A549 (cell line): Measurements from ENCODE around the gene MBNL3. TPM values are rescaled to one million over a fixed set of nuclear protein-coding genes. Genes with fewer than 3 reads are reported as not detected.

Experiments
- ATAC-seq, 2 experiments: fragments of 200-7000 bp in 1 of 2; fragments of >200 bp in 1 of 2; cut with Nextera tagmentation in 1 of 2; cut with Tn5 transposase in 1 of 2; 3 replicates each; pipeline versions ENCODE4 v1.8.0 to v1.9.1; 2018 to 2020; ENCODE audit warnings: mild to moderate bottlenecking in 1 of 2, moderate library complexity in 1 of 2
- CTCF ChIA-PET: fragments of 300-600 bp; sonication (Branson Sonifier 250); formaldehyde crosslinking; extraction: SDS; loops from one replicate; lab custom pipeline; 2021; ENCODE audit warnings: antibody characterized with exemption, inconsistent platforms; lab: Yijun Ruan, JAX
- POLR2A ChIA-PET: fragments of 350-600 bp; formaldehyde crosslinking; extraction: SDS; loops from one replicate; lab custom pipeline; 2021; ENCODE audit warnings: antibody characterized with exemption, inconsistent platforms; lab: Yijun Ruan, JAX
- DNase-seq, 2 experiments: peaks; one replicate each; pipeline versions ENCODE4 v3.0.0 to v3.0.0-alpha.2; 2011 to 2016; ENCODE audit warnings: low read depth in 1 of 2, low spot score in 1 of 2
- FAIRE-seq: peaks from 2 replicates; lab custom pipeline; 2011; peaks lifted over from hg19 to GRCh38; lab: Jason Lieb, UNC
- H3K27ac ChIP-seq, 2 experiments: fragments of >200 bp; sonication (Bioruptor Twin); formaldehyde crosslinking; 3 replicates each; pipeline ENCODE4 v1.5.1; 2016 to 2017
- H3K4me1 ChIP-seq: fragments of >200 bp; sonication (Bioruptor Twin); formaldehyde crosslinking; 3 replicates; pipeline ENCODE4 v1.6.1; 2016
- H3K4me2 ChIP-seq: fragments of >200 bp; sonication (Bioruptor Twin); formaldehyde crosslinking; 3 replicates; pipeline ENCODE4 v1.6.1; 2016
- H3K4me3 ChIP-seq: fragments of >200 bp; sonication (Bioruptor Twin); formaldehyde crosslinking; 3 replicates; pipeline ENCODE4 v1.5.1; 2016
- H3K9me3 ChIP-seq: fragments of >200 bp; sonication (Bioruptor Twin); formaldehyde crosslinking; 3 replicates; pipeline ENCODE4 v1.6.1; 2016
- CBX2 ChIP-seq: fragments of 200-600 bp; sonication (generic); IDR thresholded peaks from 2 replicates; pipeline ENCODE4 v1.6.1; 2016; ENCODE audit warnings: low read depth, mild to moderate bottlenecking, borderline replicate concordance
- CEBPB ChIP-seq, 2 experiments: fragments of >200 bp in 1 of 2; sonication (Bioruptor Twin) in 1 of 2; formaldehyde crosslinking in 1 of 2; IDR thresholded peaks; 2 replicates each; pipeline ENCODE4 v1.6.1; 2012 to 2016
- CHD2 ChIP-seq: fragments of 150-350 bp; IDR thresholded peaks from 2 replicates; pipeline ENCODE4 v1.6.1; 2014; ENCODE audit warnings: low read length; ENCODE audit not compliant: partially characterized antibody
- CTCF ChIP-seq: fragments of >200 bp; sonication (Bioruptor Twin); formaldehyde crosslinking; IDR thresholded peaks from 3 replicates; pipeline ENCODE4 v1.5.1; 2016
- EHMT2 ChIP-seq: fragments of 200-600 bp; sonication (generic); IDR thresholded peaks from 2 replicates; pipeline ENCODE4 v1.6.1; 2016; ENCODE audit warnings: antibody characterized with exemption, low read depth, mild to moderate bottlenecking, moderate library complexity
- FOXS1 ChIP-seq: fragments of 250-450 bp; sonication (Bioruptor Pico); IDR thresholded peaks from 2 replicates; pipeline ENCODE4 v1.5.0; 2020; ENCODE audit warnings: mild to moderate bottlenecking, moderate library complexity
- HDAC2 ChIP-seq: fragments of 200-600 bp; sonication (generic); IDR thresholded peaks from 2 replicates; pipeline ENCODE4 v1.6.1; 2016
- HES2 ChIP-seq: fragments of >200 bp; sonication (Bioruptor Twin); formaldehyde crosslinking; IDR thresholded peaks from 2 replicates; pipeline ENCODE4 v1.6.1; 2016
- HMGXB4 ChIP-seq: fragments of 250-450 bp; sonication (Bioruptor Pico); IDR thresholded peaks from 2 replicates; pipeline ENCODE4 v1.5.0; 2021; ENCODE audit warnings: mild to moderate bottlenecking, moderate library complexity, borderline replicate concordance
- HOXB5 ChIP-seq: fragments of 250-450 bp; sonication (Bioruptor Pico); IDR thresholded peaks from 2 replicates; pipeline ENCODE4 v1.5.0; 2020; ENCODE audit warnings: mild to moderate bottlenecking, moderate library complexity
- KDM5A ChIP-seq: fragments of 200-600 bp; sonication (generic); IDR thresholded peaks from 2 replicates; pipeline ENCODE4 v1.6.1; 2016; ENCODE audit warnings: antibody characterized with exemption, mild to moderate bottlenecking
- NPAS2 ChIP-seq: fragments of 250-450 bp; sonication (Bioruptor Pico); IDR thresholded peaks from 2 replicates; pipeline ENCODE4 v1.8.0; 2022; ENCODE audit warnings: mild to moderate bottlenecking, moderate library complexity, borderline replicate concordance
- PHF8 ChIP-seq: fragments of 200-600 bp; sonication (generic); IDR thresholded peaks from 2 replicates; pipeline ENCODE4 v1.6.1; 2016; ENCODE audit warnings: low read depth, mild to moderate bottlenecking, antibody characterized with exemption, moderate library complexity, borderline replicate concordance
- RAD21 ChIP-seq, 2 experiments: fragments of >200 bp in 1 of 2; sonication (Bioruptor Twin) in 1 of 2; formaldehyde crosslinking in 1 of 2; IDR thresholded peaks in 1 of 2; conservative IDR thresholded peaks in 1 of 2; 2 replicates in 1 of 2; 3 replicates in 1 of 2; pipeline ENCODE4 v1.6.1; 2012 to 2018; ENCODE audit warnings: inconsistent platforms in 1 of 2
- SMC3 ChIP-seq: fragments of >200 bp; sonication (Bioruptor Twin); formaldehyde crosslinking; IDR thresholded peaks from 3 replicates; pipeline ENCODE4 v1.6.1; 2018; ENCODE audit warnings: inconsistent platforms
- ZFP36 ChIP-seq: fragments of 450-650 bp; IDR thresholded peaks from 2 replicates; pipeline ENCODE4 v1.6.1; 2014; ENCODE audit warnings: borderline replicate concordance; ENCODE audit not compliant: partially characterized antibody
- WGBS: methylation state at CpG from one replicate; pipeline ENCODE4 v1.1.6; 2017; ENCODE audit errors: missing lambda C conversion rate; 5-methylcytosine and 5-hydroxymethylcytosine counted together
- polyA plus RNA-seq, 4 experiments: library from polyadenylated mRNA; depleted of rRNA in 3 of 4; stranded (reverse); fragments of >200 nt; fragmentation: RNase III in 1 of 4; extraction: RNeasy Plus Mini Kit Qiagen cat#74134 plus additional on column Dnase treatment in 1 of 4; gene quantifications; 2 replicates in 3 of 4; 3 replicates in 1 of 4; pipeline ENCODE4 v1.2.3, GENCODE V29; 2011 to 2017
- TF ChIP-seq, protein P1 (sequence below): fragments of >200 bp; sonication (Bioruptor Twin); formaldehyde crosslinking; IDR thresholded peaks from 3 replicates; pipeline ENCODE4 v1.6.1; 2016
- TF ChIP-seq, protein P2 (sequence below): fragments of 450-650 bp; IDR thresholded peaks from 2 replicates; pipeline ENCODE4 v1.6.1; 2014; ENCODE audit warnings: antibody characterized with exemption
- TF ChIP-seq, protein P3 (sequence below): IDR thresholded peaks from 2 replicates; pipeline ENCODE4 v1.6.1; 2012

MBNL3 gene
- polyA plus RNA-seq, 2 of the 4 experiments (the other 2 are of a cell fraction) = not detected

DNA sequence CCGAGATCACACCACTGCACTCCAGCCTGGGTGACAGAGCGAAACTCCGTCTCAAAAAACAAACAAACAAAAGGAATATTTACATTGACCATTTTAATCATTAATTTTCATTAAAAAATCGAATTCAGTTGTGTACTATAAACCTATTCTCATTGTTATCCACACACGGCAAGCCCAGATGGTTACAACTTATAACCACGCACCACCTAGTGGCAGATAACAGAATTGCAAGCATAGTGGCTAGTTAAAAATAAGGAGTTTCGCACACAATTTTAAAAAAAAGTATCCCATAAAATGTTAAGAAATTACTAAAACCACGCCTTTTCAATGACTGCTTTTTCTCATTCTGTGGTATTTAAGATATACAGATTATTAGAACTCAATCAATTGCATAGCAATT, 25.4 kb downstream of the MBNL3 start:
- no peak overlapping the region for H3K4me3 ChIP-seq
- FAIRE-seq = peak; percentile 73
- ChIA-PET POLR2A (no interaction called here), CTCF (no interaction called here)
- no peaks in the 10 kb centered on the region for H3K4me1 ChIP-seq
- H3K4me2 ChIP-seq = no peak overlapping the region
- no peak for ATAC-seq
- peaks cover 5% of the 10 kb centered on the region; the same call in 1 of the 3 replicates for H3K9me3 ChIP-seq
- DNase-seq = peak in 1 of 2 experiments; percentile 39
- no peak overlapping the region for H3K27ac ChIP-seq
- WGBS = 20% methylated on average over 8 of the region's 8 CpGs
- TF ChIP-seq CBX2 (no peak), HES2 (no peak), SMC3 (peak; percentile 10; the same call in 1 of the 3 replicates), CTCF (peak; percentile 22; the same call in 1 of the 3 replicates), RAD21 (conservative IDR thresholded peaks at IDR 0.05 in 1 of 2, IDR thresholded peaks at IDR 0.05 in 1 of 2) (peak in 1 of 2 experiments; percentile 29; a peak in 1 of 5 replicates)

- ATAC-seq = no peak
- no peak for DNase-seq
- no peak overlapping the region for H3K27ac ChIP-seq
- TF ChIP-seq, protein P1, sequence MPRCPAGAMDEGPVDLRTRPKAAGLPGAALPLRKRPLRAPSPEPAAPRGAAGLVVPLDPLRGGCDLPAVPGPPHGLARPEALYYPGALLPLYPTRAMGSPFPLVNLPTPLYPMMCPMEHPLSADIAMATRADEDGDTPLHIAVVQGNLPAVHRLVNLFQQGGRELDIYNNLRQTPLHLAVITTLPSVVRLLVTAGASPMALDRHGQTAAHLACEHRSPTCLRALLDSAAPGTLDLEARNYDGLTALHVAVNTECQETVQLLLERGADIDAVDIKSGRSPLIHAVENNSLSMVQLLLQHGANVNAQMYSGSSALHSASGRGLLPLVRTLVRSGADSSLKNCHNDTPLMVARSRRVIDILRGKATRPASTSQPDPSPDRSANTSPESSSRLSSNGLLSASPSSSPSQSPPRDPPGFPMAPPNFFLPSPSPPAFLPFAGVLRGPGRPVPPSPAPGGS = no peak
- TF ChIP-seq HDAC2 = no peak
- TF ChIP-seq PHF8 = no peak
- TF ChIP-seq HES2 = no peak
- TF ChIP-seq, protein P2, sequence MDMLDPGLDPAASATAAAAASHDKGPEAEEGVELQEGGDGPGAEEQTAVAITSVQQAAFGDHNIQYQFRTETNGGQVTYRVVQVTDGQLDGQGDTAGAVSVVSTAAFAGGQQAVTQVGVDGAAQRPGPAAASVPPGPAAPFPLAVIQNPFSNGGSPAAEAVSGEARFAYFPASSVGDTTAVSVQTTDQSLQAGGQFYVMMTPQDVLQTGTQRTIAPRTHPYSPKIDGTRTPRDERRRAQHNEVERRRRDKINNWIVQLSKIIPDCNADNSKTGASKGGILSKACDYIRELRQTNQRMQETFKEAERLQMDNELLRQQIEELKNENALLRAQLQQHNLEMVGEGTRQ = no peak
- no peak for TF ChIP-seq CEBPB (IDR thresholded peaks at IDR 0.05)
- TF ChIP-seq EHMT2 = no peak
- TF ChIP-seq, protein P3, sequence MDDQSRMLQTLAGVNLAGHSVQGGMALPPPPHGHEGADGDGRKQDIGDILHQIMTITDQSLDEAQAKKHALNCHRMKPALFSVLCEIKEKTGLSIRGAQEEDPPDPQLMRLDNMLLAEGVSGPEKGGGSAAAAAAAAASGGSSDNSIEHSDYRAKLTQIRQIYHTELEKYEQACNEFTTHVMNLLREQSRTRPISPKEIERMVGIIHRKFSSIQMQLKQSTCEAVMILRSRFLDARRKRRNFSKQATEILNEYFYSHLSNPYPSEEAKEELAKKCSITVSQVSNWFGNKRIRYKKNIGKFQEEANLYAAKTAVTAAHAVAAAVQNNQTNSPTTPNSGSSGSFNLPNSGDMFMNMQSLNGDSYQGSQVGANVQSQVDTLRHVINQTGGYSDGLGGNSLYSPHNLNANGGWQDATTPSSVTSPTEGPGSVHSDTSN = no peak
- TF ChIP-seq CTCF = no peak
- TF ChIP-seq NPAS2 (CRISPR knock-in tag) = no peak
- no peak for TF ChIP-seq CHD2
- no peak for TF ChIP-seq HOXB5 (CRISPR knock-in tag)
- TF ChIP-seq HMGXB4 (CRISPR knock-in tag) = no peak
- no peak for TF ChIP-seq KDM5A
- no peak for TF ChIP-seq ZFP36
- TF ChIP-seq FOXS1 (CRISPR knock-in tag) = no peak
- FAIRE-seq = no peak
- peaks cover 5% of the 10 kb centered on the region; the same call in 1 of the 3 replicates for H3K9me3 ChIP-seq
- CTCF ChIA-PET = interaction anchor here (1.2 kb wide), 1 partner anchor 9 kb away, joined by 3 read pairs; no protein-coding TSS in a partner anchor
- POLR2A ChIA-PET = no interaction called here
- H3K4me3 ChIP-seq = no peak overlapping the region
- no peaks in the 10 kb centered on the region for H3K4me1 ChIP-seq
- no peak overlapping the region for H3K4me2 ChIP-seq
Measured at GRCh38 chrX:132461886-132462285, 27.0 kb downstream of the MBNL3 start.
